T-helper 2 cell (primary cell): ENCODE results near the gene KCNQ1.
A peak's percentile ranks its signal among the peaks of the same experiment; 100 is the strongest.

Experiments
- DNase-seq, 5 experiments: peaks; one replicate each; pipeline versions ENCODE4 v3.0.0 to v3.0.0-alpha.2; 2012 to 2022

The KCNQ1 gene

DNA sequence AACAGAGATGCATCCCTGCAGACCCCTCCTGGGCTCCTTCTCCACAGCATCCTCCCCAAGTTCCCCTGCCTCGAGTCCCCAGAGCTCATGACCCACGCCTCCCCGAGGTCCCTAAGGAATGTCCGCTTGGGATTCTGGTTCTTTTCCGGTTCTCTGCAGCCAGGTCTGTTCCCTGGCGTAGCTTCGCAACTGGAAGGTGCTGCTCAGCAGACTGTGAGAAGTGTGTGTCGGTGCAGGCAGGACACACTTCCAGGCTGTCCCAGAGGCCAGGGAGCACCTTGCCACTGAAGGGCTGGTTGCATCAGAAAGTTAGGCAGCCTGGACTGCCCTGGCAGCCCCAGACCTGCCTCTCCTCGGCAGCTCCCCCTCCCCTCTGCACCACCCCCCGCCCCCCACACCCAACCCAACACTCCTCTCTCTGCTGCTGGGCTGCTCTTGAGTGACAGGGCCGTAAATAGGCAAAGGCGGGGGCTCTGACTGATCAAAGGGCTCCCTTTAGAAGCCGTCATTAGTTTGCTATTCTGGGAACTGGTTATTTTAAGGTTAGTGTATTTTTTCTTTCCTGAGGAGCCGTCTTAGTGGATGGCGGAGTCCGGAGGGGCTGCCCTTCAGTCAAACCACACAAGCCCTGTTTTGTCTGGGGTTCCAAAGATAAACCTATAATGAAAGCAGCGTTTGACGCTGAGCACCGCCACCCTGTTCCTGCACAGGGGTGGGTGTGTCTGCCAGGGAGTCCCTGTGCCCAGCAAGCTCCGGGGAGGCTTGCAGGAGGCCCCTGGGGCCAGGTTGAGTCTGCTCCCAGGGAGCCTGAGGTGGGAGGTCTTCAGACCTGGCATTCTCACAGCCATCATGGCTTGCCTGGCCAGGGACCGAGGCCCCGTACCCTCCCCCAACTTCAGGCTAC lies 343.6 kb downstream of the KCNQ1 start:
- peak in 2 of 5 experiments; percentile 1 to 5 for DNase-seq

DNA sequence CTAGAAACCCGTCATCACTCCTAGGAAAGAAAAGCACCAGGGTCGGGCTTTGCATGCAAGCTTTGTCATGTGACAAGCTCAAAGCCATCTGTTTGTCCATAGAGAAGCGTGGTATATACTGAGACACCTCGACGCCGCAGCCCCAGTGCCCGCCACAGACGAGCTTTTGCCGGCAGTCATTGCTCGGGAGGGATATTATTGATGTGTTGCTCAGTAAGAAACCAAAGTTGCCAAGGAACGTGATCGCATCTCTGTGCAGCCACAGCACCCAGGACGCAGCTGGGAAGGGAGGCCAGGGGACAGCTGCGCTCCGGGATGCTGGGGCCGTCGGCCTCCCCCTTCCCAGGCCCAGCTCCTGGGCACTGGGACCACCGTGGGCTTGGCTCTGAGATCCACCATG lies 344.5 kb downstream of the KCNQ1 start:
- DNase-seq: peak in 2 of 5 experiments; percentile 0 to 6

DNA sequence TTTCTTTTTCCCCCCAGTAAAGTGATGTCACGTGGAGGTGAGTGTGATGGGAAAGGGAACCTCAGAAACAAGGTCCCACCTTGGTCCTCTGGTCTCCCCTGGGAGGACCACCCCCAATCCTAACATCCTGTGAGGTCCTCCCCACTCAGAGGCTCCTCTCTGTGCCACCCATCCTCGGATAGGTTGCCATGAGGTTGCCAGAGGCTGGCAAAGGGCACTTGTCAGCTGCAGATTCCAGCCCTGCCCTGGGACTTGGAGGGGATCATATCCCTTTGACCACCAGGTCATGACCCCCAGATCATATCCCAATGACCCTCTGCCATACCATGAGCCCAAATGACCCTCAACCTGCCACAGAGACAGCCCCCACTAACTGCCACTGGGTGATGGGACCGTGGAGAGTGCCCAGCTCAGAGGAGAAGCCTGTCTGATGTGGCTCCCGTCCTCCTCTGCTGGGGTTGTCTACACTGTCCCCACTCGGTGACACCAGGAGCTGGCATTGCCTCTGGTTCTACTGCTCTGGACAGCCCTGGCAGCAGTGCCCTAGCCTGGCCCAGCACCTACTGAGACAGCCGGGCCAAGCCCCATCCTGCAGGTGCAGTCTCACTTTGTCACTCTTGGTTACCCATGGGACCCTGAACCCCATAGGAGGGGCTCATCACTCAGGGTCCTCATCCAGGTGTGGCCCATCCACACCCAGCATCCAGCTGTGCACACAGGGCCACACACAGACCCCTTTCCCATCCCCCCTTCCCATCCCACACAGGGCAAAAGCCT lies 345.2 kb downstream of the KCNQ1 start:
- DNase-seq: no peak

DNA sequence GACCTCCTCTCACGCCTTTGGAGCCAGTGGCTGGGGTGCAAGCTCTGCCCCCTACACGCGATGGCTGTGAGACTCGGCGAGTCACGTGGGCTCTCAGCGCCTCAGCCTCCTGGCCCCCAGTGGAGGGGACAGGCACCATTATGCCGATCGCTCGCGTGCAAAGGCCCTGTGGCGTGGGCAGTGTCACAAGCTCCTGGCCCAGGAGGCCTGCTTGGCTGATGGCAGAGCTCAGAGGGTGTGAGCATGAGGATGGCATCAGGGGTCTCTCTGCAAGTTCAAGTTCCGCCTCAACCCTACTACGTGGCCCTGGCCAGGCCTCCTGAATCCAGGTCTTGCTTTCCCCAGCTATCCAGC lies 345.7 kb downstream of the KCNQ1 start:
- DNase-seq: peak in 2 of 5 experiments; percentile 2

DNA sequence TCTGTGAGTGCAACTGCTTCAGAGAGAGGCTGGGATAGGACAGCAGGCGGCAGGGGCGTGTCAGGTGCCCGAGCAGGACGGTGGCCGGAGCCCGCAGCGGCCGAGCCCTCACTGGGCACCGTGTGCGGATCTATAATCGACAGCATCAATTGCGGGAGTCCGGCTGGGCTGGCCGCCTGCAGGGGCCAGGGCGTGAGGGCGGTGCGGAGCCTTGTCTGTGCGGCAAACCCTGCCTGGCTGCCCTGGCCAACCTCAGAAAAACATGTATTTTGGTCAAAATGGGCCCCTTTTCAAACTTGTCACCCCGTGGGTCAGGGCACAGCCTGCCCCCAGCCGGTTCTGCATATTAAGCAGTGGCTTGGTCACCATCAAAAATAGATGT lies 346.3 kb downstream of the KCNQ1 start:
- peak in 1 of 5 experiments; percentile 6 for DNase-seq

GRCh38 chr11:2791521-2792380 lies 346.9 kb downstream of the KCNQ1 start:
- DNase-seq: peak in 3 of 5 experiments; percentile 3 to 13 (median 9)

GRCh38 chr11:2792381-2793250 lies 347.8 kb downstream of the KCNQ1 start:
- peak in 2 of 5 experiments; percentile 0 to 6 for DNase-seq

- DNase-seq: peak in 1 of 5 experiments; percentile 1
Measured at GRCh38 chr11:2793701-2794045, 348.9 kb downstream of the KCNQ1 start.

GRCh38 chr11:2794046-2794967 lies 349.5 kb downstream of the KCNQ1 start:
- DNase-seq: peak in 2 of 5 experiments; percentile 3 to 7

GRCh38 chr11:2794968-2795322 lies 350.1 kb downstream of the KCNQ1 start:
- peak in 2 of 5 experiments; percentile 0 to 3 for DNase-seq

- DNase-seq: peak in 1 of 5 experiments; percentile 3
Measured at GRCh38 chr11:2795491-2795991, 350.7 kb downstream of the KCNQ1 start.

DNA sequence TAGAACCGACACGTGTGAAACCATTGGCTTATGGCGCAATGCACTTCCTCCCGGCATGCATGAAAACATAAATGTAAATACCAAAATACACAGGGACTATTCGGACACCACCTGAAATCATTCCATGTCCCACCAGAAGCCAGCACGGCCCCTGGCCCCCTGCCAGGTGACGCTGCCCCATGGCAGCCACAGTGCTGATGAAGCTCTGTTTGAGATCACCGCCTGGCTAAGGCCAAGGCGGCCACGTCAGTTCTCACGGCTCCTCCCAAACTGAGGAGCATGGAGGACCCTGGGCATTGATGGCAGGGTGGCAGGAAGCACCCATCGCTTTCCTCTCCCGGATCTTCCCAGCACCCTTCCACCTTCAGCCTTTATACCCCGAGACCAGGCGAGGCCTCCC lies 351.3 kb downstream of the KCNQ1 start:
- DNase-seq: peak in 2 of 5 experiments; percentile 0 to 3

- DNase-seq: peak in 1 of 5 experiments; percentile 1
Measured at GRCh38 chr11:2796508-2797113, 351.8 kb downstream of the KCNQ1 start.

GRCh38 chr11:2797121-2797711 lies 352.4 kb downstream of the KCNQ1 start:
- DNase-seq: peak in 2 of 5 experiments; percentile 1 to 4

GRCh38 chr11:2797741-2798361 lies 353.0 kb downstream of the KCNQ1 start:
- peak in 2 of 5 experiments; percentile 1 to 2 for DNase-seq

GRCh38 chr11:2798951-2799761 lies 354.3 kb downstream of the KCNQ1 start:
- DNase-seq: no peak

- DNase-seq: peak in 1 of 5 experiments; percentile 2
Measured at GRCh38 chr11:2799881-2800654, 355.3 kb downstream of the KCNQ1 start.
